HG03432 (cell line): ENCODE results near the gene RYR2.
A peak's percentile ranks its signal among the peaks of the same experiment; 100 is the strongest.
"Not testable (repeated sequence)": the region's sequence is repeated elsewhere in the genome, so short reads cannot be mapped to it uniquely, and the experiment has no call there.

Source experiments
- ATAC-seq: cut with Tn5 transposase; IDR thresholded peaks from one replicate; pipeline ENCODE4 v1.9.1; 2021; ENCODE audit warnings: mild to moderate bottlenecking, moderate library complexity; ENCODE audit not compliant: unreplicated experiment

Gene RYR2

DNA sequence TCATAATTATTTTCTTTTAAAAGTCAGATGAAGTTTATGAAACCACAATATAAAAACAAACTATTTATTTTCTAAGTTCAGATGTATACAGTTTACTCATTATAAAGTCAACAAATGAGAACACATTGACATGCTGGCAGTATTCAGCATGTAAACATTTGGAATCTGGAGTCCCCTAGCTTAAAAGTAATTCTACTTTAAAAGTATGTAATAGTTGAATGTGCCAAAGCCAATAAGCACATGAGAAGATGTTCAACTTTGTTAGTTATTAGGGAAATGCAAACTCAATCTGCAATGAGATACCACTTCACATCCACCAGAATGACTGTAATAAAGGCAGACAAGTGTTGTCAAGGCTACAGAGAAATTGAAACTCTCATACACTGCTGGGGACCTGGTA, 96.6 kb downstream of the RYR2 start:
- no peak for ATAC-seq

DNA sequence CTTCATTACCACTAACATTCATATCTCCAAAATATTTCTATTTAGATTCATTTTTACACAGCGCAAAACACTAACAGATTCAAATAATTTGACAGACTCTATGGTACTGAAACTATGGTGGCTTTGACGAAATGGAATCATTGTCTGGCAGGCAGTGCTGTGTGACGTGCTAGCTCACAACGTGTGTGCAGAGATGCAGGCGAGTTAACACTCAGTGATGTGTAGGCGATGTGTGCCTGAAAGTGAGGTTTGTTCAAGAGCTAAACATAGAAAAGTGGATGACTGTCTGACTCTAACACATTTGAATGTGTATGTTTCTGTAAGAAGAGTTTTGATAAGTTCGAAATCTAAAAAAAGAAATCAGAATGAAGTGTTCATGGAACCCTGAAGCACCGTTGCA, 97.7 kb downstream of the RYR2 start:
- ATAC-seq = no peak

GRCh38 chr1:237140986-237141385, 99.0 kb downstream of the RYR2 start:
- no peak for ATAC-seq

GRCh38 chr1:237141502-237141901, 99.5 kb downstream of the RYR2 start:
- no peak for ATAC-seq

DNA sequence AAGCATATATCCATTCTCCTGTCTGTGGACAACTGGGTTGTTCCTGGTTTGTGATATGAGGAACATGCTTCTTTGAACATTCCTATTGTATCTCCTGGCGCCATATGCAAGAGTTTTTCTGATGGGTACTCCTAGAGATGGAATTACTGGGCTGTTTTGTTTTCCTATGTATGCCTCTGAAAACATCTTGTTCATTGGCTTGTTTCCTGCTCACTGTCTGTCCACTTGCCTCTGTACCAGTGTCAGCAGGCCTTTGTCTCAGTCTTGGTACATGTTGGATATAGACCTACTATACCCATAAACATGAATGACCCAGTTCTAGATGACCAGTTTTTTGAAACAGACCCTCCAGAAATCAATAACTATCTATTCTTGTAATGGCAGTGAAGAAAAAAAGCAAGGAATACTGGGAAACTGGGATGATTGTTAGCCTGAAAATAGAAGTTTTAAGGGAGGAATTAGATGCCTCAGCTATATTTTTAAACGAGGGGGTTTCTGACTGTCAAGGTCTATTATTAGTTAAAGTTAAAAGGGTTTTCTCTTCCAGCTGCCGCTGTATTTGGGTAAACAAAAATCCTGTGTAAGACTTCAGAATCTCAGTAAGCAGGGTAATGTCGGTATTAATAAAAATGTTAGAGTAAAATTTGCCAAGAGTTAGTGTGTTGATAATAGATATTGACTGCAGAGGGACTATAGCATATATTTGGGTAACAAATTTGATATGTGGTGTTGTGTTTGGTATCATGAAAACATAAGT, 103.6 kb downstream of the RYR2 start:
- ATAC-seq = no peak

DNA sequence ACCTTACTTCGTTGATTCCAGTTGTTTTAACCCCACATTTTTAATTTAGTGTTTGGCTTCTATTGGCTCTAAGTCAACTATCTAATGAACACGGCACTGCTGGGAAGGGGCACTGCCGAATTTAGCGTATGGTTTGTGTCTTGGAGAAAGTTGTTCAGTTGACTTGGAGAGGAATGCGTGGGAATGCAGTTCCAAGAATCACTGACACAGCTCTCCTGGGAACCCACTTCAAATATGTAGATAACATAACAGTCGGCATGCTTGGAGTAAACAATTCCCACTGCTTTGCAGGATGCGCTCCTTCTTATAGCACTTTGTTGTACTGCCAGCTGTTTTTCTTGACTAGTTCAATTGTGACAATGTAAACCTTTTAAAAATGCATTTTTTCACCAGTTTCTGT, 104.3 kb downstream of the RYR2 start:
- ATAC-seq = no peak

GRCh38 chr1:237149857-237150256, 107.9 kb downstream of the RYR2 start:
- no peak for ATAC-seq

DNA sequence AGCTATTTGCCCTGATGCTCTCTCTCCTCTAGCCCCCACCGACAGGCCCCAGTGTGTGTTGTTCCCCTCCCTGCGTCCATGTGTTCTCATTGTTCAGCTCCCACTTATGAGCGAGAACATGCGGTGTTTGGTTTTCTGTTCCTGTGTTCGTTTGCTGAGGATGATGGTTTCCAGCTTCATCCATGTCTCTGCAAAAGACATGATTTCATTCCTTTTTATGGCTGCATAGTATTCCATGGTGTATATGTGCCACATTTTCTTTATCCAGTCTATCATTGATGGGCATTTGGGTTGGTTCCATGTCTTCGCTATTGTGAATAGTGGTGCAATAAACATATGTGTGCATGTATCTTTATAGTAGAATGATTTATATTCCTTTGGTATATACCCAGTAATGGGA, 110.0 kb downstream of the RYR2 start:
- ATAC-seq = not testable (repeated sequence)

DNA sequence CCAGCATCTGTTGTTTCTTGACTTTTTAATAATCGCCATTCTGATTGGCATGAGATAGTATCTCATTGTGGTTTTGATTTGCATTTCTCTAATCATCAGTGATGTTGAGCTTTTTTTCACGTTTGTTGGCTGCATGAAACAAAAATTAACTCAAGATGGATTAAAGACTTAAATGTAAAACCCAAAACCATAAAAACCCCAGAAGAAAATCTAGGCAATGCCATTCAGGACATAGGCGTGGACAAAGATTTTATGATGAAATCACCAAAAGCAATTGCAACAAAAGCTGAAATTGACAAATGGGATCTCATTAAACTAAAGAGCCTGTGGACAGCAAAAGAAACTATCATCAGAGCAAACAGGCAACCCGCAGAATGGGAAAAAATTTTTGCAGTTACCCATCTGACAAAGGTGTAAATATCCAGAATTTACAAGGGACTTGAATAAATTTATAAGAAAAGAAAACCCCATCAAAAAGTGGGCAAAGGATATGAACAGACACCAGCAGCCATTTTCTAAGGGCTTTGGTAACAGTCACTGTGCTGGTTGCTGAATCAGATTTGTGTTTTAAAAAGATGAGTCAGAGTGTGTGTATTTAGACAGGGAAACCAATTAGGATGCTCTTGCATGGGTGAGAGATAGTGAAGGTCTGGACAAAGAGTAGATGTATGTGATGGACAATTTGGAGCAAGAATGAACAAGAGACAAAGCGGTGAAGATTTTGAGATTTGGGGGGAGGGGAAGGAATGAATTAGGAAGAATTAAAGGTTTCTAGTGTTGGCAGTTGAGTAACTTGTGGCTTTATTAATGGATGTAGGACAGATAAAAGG, 110.7 kb downstream of the RYR2 start:
- no peak for ATAC-seq

- no peak for ATAC-seq
These were observed 112.2 kb downstream of the RYR2 start for GRCh38 chr1:237154157-237154556.

GRCh38 chr1:237164406-237165352, 122.7 kb downstream of the RYR2 start:
- ATAC-seq = peak; percentile 54

GRCh38 chr1:237166086-237166485, 124.1 kb downstream of the RYR2 start:
- no peak for ATAC-seq

DNA sequence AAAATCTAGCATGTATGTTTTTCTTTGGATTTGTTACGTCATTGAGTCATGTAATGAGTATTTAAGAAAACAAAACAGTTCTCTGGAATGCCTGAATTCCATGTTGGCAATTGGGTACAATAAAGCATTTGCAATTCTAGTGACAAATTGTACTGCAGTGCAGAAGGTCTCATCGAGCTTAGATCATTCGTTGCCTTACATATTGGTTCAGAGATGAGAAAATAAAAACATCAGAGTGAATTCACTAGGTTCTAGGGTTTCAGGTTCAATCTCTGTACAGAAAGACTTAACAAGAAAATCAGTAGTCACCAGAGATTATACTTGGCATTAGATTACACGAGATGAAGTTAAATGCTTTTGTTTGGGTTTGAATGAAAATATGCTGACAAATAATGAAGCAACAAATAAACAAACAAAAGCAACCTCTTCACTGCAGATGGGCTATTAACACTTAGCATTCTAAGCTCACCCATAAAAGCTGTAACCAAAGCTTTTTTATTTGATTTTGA, 124.7 kb downstream of the RYR2 start:
- ATAC-seq = no peak

DNA sequence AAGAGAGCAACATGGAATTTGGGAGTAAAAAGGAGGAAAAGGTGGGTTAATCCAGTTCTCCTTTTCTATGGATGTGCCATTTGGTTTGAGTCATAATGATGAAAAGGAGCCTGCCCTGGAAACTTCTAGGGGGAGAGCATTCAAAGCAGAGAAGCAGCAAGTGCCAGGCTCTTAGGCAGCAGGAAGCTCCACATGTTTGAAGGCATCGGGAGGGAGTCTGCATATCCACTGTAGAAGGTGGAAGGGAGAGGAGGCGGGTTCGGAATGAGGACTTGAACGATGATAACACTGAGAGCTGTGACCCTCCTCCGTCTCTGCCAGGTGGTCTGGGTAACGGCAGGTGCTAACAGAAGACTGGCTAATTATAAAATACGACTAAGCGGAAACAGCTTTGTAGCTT, 128.2 kb downstream of the RYR2 start:
- ATAC-seq = no peak

GRCh38 chr1:237171454-237172117, 129.6 kb downstream of the RYR2 start:
- ATAC-seq = no peak

DNA sequence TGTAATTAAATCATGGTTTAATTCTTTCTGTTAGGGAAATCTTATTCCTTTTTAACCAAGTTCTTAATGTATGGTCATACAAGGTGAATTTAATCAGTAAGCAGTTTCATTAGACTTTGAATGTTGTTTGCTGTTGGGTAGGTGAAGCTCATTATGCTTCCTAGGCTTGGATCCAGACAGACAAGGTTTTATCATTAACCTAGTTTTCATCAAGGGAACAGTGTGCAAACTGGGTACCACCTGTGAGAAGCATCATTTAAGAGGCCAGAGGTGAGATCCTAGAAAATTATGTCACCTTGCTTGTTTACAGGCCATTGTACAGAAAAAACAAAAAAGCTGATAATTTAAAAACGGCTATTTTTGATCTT, 130.1 kb downstream of the RYR2 start:
- no peak for ATAC-seq

DNA sequence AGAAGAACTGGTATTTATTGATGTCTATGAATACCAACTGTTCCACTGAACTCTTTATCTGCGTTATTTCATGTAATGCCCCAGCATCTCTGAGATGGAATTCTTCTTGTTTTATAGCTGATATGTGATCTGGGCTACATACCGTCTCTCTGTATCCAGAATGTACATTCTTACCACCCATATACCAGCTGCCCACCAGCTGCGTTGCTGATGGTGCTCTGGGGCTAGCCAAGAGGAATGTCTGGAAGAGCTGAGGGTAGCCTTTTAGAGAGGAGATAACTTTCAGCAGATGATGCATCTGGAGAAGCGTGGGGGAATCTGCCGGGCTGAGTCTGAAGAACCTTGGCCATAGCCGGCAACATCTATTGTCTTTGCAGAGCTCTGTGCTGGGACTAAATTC, 137.5 kb downstream of the RYR2 start:
- no peak for ATAC-seq

- no peak for ATAC-seq
These were observed 138.3 kb downstream of the RYR2 start for GRCh38 chr1:237180256-237180655.

DNA sequence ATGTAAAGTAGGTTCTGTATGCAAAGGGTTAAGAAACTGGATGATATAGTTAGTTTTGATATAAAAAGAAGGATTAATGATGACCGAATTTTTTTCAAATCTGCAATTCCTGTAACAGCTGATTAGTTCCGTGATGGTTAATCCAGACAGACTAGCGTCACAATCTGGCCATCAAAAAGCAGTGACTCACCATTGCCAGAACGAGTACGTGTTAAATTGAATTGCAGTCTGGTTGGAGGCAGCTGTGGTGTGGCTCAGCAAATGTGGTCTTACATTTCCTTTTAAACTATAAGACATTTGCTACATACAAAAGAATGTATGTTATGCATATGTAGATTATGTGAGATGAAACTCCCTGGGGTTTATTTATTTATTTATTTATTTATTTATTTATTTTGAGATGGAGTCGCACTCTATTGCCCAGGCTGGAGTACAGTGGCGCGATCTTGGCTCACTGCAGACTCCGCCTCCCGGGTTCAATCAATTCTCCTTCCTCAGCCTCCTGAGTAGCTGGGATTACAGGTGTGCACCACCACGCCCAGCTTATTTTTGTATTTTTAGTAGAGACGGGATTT, 139.8 kb downstream of the RYR2 start:
- ATAC-seq = no peak

DNA sequence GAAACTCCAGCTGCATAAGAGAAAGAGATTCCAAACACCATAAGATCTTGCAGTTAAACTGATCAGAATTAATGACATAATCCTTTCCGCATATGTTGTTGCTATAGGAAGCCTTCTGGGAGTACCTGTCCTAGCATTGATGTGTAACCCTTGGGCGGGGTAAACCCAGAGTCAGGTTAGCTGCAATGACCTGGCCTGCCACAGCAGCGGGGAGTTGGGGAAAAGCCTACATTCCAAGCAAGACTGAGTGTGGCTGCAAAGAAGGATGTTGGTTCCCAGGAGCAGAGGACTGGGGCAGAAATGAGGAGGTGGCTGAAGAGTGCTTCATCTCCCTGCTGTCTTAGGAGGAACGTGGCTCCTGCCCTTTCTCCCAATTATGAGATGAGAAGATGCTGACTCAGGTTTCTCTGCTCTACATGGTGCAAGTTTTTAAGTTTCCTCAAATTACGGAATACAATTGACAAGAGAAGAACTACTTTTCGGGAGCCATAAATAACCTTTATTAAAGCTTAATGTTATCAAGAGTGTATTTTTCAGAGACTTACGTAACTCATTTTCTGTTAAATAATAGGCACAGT, 142.1 kb downstream of the RYR2 start:
- ATAC-seq = no peak
